Aorta (tissue), 5 donors: ENCODE results near the gene ACAD8. TPM values are rescaled to one million over a fixed set of nuclear protein-coding genes. Genes with fewer than 3 reads are reported as not detected.

Source experiments
- ATAC-seq: fragments of 200-7000 bp; cut with Tn5 transposase; one replicate; pipeline ENCODE4 v1.9.1; 2022; ENCODE audit warnings: moderate library complexity; ENCODE audit not compliant: low FRiP score
- DNase-seq, 2 donors: peaks; one replicate each; pipeline ENCODE4 v3.0.0-alpha.2; 2020
- H3K27ac ChIP-seq, 2 donors: one replicate each; pipeline ENCODE4 v1.5.1; 2013; ENCODE audit warnings: low read length in 2 of 2, mild to moderate bottlenecking in 2 of 2, moderate library complexity in 2 of 2, control low read depth in 1 of 2, inconsistent platforms in 1 of 2, low read depth in 1 of 2
- H3K27me3 ChIP-seq, 2 donors: one replicate each; pipeline ENCODE4 v1.6.1; 2013; ENCODE audit warnings: control low read depth in 1 of 2, low read length in 1 of 2, mild to moderate bottlenecking in 1 of 2, moderate library complexity in 1 of 2; ENCODE audit not compliant: insufficient read depth in 2 of 2, control insufficient read depth in 1 of 2
- H3K36me3 ChIP-seq, 2 donors: one replicate each; pipeline ENCODE4 v1.6.1; 2013; ENCODE audit warnings: control low read depth in 1 of 2, low read length in 1 of 2, mild to moderate bottlenecking in 1 of 2; ENCODE audit not compliant: insufficient read depth in 2 of 2, control insufficient read depth in 1 of 2
- H3K4me1 ChIP-seq, 2 donors: one replicate each; pipeline ENCODE4 v1.6.1; 2013; ENCODE audit warnings: low read length in 2 of 2, control low read depth in 1 of 2, mild to moderate bottlenecking in 1 of 2, moderate library complexity in 1 of 2; ENCODE audit not compliant: insufficient read depth in 2 of 2, control insufficient read depth in 1 of 2
- H3K4me3 ChIP-seq, 2 donors: one replicate each; pipeline ENCODE4 v1.5.1; 2013; ENCODE audit warnings: low read length in 2 of 2, control low read depth in 1 of 2, mild to moderate bottlenecking in 1 of 2
- H3K9me3 ChIP-seq: one replicate; pipeline ENCODE4 v1.6.1; 2013; ENCODE audit warnings: mild to moderate bottlenecking, low read length; ENCODE audit not compliant: control insufficient read depth
- WGBS, 2 donors: extraction: QIAGEN DNeasy Blood & Tissue Kit; methylation state at CpG; one replicate each; pipeline ENCODE4 v1.1.7; 2013; 5-methylcytosine and 5-hydroxymethylcytosine counted together
- intact Hi-C, 2 donors: fragments of 100-400 bp; cut with DNase I; formaldehyde crosslinking; loops; one replicate each; pipeline versions ENCODE4 v1.14.2 to v1.15.0; 2022
- polyA plus RNA-seq, 2 donors: library from polyadenylated mRNA; stranded (reverse); fragments of 200-250 nt; gene quantifications; one replicate each; pipeline ENCODE4 v1.2.3, GENCODE V29; 2013
- total RNA-seq, 2 donors: library from RNA; stranded (reverse); fragmentation: NEBNext Ultra II Directional; extraction: Animal tissue kit (Norgen Biotek cat#: 25700); gene quantifications; one replicate each; pipeline ENCODE4 v1.2.1, GENCODE V29; 2021
- donor health status: healthy with polysubstance abuse.
- donor health status: Bipolar disorder and iron deficiency.
- donor health status: DM: no; HTN: no; CAD: no.
- donor health status: DM: no; HTN: no; CAD: no.
- donor health status: DM: yes; HTN: yes; CAD: no.

The ACAD8 gene
- total and polyA plus RNA-seq, 4 donors, result 7.8 to 25.3 (median 19.6) TPM

DNA sequence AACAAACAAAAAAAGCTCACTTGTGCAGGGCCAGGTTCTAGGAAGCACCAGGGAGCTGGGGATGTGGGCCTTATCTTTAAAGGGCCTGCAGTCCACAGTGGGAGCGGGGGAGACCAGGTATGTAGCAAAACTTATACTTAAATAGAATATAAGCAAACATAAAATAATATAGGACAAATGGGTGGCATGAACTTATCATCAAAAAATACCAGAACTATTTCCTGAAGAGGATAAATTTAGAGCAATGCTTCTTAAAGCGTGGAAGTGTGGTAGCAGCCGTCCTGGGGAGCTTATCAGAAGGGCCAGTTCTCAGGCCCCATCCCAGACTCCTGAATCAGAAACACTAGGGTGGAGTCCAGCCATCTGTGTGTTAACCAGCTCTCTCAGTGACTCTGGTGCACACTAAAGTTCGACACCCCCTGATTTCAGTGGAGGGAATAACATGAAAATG is 19.6 kb upstream of the ACAD8 start:
- intact Hi-C loops, result no loop called here
- 57 to 61% methylated on average over 4 of the region's 4 CpGs for WGBS, 2 donors
- Histone ChIP-seq H3K9me3 (no peaks in the 10 kb centered on the region), H3K4me1 (no peaks in the 10 kb centered on the region), H3K27ac (no peak overlapping the region), H3K27me3 (no peaks in the 10 kb centered on the region), H3K36me3 (peaks cover 0 to 3% of the 10 kb centered on the region in 2 donors), H3K4me3 (no peak overlapping the region)
- no peak for ATAC-seq
- DNase-seq, result no peak

DNA sequence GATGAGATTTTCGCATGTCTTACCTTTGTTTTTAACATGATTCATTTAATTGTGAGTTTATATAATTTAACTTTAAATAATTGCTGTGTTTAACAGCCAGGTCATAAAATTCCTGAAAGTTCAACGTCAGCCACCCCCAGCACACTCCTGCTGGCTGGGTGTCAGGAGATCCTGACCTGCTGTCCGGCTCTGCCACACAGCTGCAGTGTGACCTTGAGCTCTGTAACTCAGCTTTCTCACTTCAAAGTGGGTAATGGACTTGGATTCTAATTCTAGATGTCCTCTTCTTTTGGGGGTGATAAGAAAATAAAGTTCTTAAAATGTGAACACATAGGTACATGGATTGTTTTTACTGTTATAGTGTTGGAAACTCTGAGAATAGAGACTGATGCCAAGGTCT is 18.0 kb upstream of the ACAD8 start:
- H3K9me3 ChIP-seq, result no peaks in the 10 kb centered on the region
- WGBS, 2 donors, result 85 to 94% methylated on average over 3 of the region's 3 CpGs
- DNase-seq, result no peak
- no peak overlapping the region for H3K27ac ChIP-seq
- intact Hi-C loops, result no loop called here
- H3K4me3 ChIP-seq, result no peak overlapping the region
- H3K36me3 ChIP-seq, result peaks cover 0 to 3% of the 10 kb centered on the region in 2 donors
- H3K4me1 ChIP-seq, result no peaks in the 10 kb centered on the region
- ATAC-seq, result no peak
- H3K27me3 ChIP-seq, result no peaks in the 10 kb centered on the region

DNA sequence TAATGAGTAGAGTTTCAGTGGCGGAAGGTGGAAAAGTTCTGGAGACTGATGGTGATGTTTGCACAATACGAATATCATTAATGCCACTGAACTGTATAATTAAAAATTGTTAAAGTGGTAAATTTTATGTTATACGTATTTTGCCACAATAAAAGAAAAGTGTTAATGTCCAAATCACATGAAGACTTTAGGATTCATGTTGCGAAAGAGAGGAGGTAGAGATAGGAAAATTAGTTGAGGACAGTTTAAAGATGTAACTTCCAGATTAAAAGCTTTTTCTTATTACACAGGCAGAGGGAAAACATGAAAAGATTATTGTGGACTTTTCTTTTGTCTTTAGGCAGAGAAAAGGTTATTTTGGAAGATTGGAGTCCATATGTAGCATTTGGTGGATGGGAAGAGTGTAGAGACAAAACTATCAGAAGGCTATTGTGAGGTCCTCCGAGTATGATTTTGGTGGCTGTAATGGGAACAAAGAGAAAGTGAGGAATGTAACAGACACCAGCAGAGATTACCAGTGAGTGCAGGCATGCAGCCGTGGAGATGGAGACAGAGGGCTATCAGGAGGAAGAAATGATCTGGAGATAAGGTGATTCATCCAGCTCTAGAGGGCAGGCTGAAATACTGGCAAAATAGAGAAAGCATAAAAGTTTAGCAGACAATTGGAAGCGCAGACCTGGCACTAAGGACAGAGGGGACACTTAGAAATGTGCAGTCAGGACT is 16.4 kb upstream of the ACAD8 start:
- intact Hi-C loops, result no loop called here
- H3K27ac ChIP-seq, result no peak overlapping the region
- H3K9me3 ChIP-seq, result no peaks in the 10 kb centered on the region
- no peak overlapping the region for H3K4me3 ChIP-seq
- H3K4me1 ChIP-seq, result no peaks in the 10 kb centered on the region
- DNase-seq (no peak), ATAC-seq (no peak)
- no peaks in the 10 kb centered on the region for H3K27me3 ChIP-seq
- H3K36me3 ChIP-seq, result peaks cover 0 to 7% of the 10 kb centered on the region in 2 donors
- WGBS, 2 donors, result 93 to 94% methylated on average over 7 of the region's 7 CpGs

DNA sequence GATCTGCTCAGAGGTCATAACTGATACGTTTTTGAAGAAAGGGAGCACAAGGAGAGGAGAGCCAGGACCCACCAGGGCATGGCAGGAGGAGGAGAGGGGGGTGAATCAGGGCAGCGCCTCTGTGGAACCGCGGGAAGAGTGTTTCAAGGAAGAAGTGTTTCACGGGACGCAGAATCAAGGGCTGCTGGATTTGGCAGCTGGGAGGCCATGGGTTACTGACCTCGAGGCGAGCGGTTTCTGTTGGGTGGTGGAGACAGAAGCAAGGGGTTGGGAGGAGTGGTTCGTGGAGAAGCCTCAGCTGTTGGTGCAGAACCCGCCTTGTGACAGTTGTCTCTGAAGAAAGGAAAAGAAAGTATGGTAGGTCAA is 15.8 kb upstream of the ACAD8 start:
- Histone ChIP-seq H3K9me3 (no peaks in the 10 kb centered on the region), H3K27me3 (no peaks in the 10 kb centered on the region), H3K27ac (no peak overlapping the region), H3K4me1 (no peaks in the 10 kb centered on the region), H3K4me3 (no peak overlapping the region), H3K36me3 (peaks cover 0 to 7% of the 10 kb centered on the region in 2 donors)
- WGBS, 2 donors, result 90 to 91% methylated on average over 11 of the region's 11 CpGs
- ATAC-seq (no peak), DNase-seq (no peak)
- intact Hi-C loops, result no loop called here

DNA sequence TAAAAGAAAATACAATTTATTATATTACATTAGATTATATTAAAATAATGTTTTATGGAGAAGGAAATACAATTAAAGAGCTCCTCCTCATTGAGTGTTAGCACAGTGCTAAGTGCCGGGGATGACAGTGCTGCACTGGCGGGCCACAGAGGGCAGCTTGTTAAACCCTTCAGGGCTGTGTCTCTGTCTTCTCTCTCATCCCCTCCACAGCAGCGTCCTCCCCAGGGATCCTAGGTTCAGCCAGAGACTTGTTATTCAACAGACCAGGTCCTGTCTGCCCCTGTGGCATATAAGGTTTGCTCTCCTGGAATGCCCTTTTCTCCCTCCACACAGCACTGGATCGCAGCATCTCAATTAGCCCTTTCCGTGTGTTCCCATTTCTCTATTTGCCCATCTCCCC is 14.4 kb upstream of the ACAD8 start:
- Histone ChIP-seq H3K27ac (no peak overlapping the region), H3K27me3 (no peaks in the 10 kb centered on the region), H3K4me1 (no peaks in the 10 kb centered on the region), H3K4me3 (no peak overlapping the region), H3K9me3 (no peaks in the 10 kb centered on the region), H3K36me3 (peaks cover 0 to 7% of the 10 kb centered on the region in 2 donors)
- ATAC-seq (no peak), DNase-seq (no peak)
- 93 to 98% methylated on average over 5 of the region's 5 CpGs for WGBS, 2 donors
- intact Hi-C loops, result no loop called here

DNA sequence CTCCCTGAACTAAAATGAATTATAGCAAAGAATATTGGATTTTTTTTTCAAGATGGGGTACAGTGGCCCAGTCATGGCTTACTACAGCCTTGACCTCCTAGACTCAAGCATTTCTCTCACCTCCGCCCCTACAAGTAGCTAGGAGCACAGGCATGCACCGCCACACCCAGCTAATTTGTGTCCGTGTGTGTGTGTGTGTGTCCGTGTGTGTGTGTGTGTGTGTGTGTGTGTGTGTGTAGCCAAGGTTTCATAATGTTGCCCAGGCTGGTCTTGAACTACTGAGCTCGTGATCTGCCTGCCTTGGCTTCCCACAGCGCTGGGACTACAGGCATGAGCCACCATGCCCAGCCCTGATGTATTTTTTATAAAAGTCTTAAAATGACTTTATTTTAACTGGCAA is 12.8 kb upstream of the ACAD8 start:
- intact Hi-C loops, result no loop called here
- WGBS, 2 donors, result 69 to 74% methylated on average over 6 of the region's 6 CpGs
- DNase-seq (no peak), ATAC-seq (no peak)
- no peaks in the 10 kb centered on the region for H3K9me3 ChIP-seq
- no peaks in the 10 kb centered on the region for H3K4me1 ChIP-seq
- H3K36me3 ChIP-seq, result peaks cover 0 to 7% of the 10 kb centered on the region in 2 donors
- H3K4me3 ChIP-seq, result no peak overlapping the region
- H3K27ac ChIP-seq, result no peak overlapping the region
- no peaks in the 10 kb centered on the region for H3K27me3 ChIP-seq

DNA sequence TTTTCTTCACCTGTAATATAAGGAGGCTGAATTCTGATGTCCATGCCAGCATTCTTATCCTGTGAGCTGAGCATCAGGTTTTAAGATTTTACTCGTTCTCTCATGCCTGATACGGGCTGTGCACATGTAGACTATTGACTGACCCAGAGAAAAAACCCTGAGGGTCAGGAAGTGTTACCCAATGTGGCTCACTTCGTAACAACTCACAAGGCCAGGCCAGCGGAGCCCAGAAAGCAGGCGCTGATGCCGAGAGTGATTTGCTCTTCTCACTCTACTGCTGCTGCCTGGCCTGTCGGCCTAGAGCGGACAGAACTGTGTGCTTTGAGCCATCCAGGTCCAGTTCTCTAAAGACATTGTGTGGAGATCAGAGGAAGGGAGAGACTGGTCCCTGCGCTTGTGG is 11.0 kb upstream of the ACAD8 start:
- no peak overlapping the region for H3K27ac ChIP-seq
- H3K4me1 ChIP-seq, result no peaks in the 10 kb centered on the region
- no peak for ATAC-seq
- 84% methylated on average over 9 of the region's 9 CpGs for WGBS, 2 donors
- H3K27me3 ChIP-seq, result no peaks in the 10 kb centered on the region
- no peaks in the 10 kb centered on the region for H3K9me3 ChIP-seq
- no peak for DNase-seq
- intact Hi-C loops, result no loop called here
- peaks cover 0 to 4% of the 10 kb centered on the region in 2 donors for H3K36me3 ChIP-seq
- H3K4me3 ChIP-seq, result no peak overlapping the region

DNA sequence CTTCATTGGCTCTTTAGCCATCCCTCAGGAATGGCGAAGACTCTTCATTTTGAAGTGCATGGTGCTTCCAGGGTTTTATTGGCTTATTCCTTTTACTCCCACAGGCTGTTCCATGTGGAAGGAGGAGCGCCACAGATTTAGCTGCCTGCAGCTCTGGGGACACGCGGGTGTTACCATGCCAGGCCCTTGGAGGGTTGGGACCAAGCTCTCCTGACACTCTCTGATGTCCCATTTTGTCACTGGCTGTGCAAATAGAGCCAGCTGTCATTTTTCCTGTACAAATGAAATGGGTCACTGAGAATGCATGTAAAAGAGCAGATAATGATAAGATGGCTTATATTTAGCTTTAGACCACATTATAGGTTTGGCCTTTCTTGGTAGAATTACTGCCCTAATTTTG is 9.5 kb upstream of the ACAD8 start:
- no peak overlapping the region for H3K27ac ChIP-seq
- intact Hi-C loops, result no loop called here
- H3K27me3 ChIP-seq, result no peaks in the 10 kb centered on the region
- no peak overlapping the region for H3K4me3 ChIP-seq
- ATAC-seq, result no peak
- peaks cover 0 to 5% of the 10 kb centered on the region in 2 donors for H3K36me3 ChIP-seq
- 86 to 93% methylated on average over 4 of the region's 4 CpGs for WGBS, 2 donors
- no peak for DNase-seq
- no peaks in the 10 kb centered on the region for H3K9me3 ChIP-seq
- no peaks in the 10 kb centered on the region for H3K4me1 ChIP-seq

GRCh38 chr11:134244593-134244992 is 8.8 kb upstream of the ACAD8 start:
- Histone ChIP-seq H3K27me3 (no peaks in the 10 kb centered on the region), H3K9me3 (no peaks in the 10 kb centered on the region), H3K27ac (no peak overlapping the region), H3K4me1 (no peaks in the 10 kb centered on the region), H3K4me3 (no peak overlapping the region), H3K36me3 (peaks cover 0 to 6% of the 10 kb centered on the region in 2 donors)
- WGBS, 2 donors, result 46 to 47% methylated on average over 7 of the region's 7 CpGs
- DNase-seq, result no peak
- intact Hi-C loops, result no loop called here
- ATAC-seq, result no peak
